ENCODE data around the gene GTF2F2.

- TF ChIP-seq POLR2AphosphoS5 (IDR thresholded peaks at IDR 0.05) (no peak), CTCF (IDR thresholded peaks at IDR 0.05) (no peak)
Observed at GRCh38 chr13:45255247-45255987, 135.1 kb downstream of the GTF2F2 start.
